Breast epithelium (tissue), 4 donors: Measurements from ENCODE around the gene PRRX2. TPM values are rescaled to one million over a fixed set of nuclear protein-coding genes. Genes with fewer than 3 reads are reported as not detected.
"Not testable (repeated sequence)": the region's sequence is repeated elsewhere in the genome, so short reads cannot be mapped to it uniquely, and the experiment has no call there.

ENCODE experiments used
- DNase-seq, 2 donors: peaks; one replicate each; pipeline ENCODE4 v3.0.0-alpha.2; 2019; ENCODE audit warnings: low spot score in 2 of 2
- H3K27ac ChIP-seq, 2 donors: fragments of 200-600 bp; sonication (generic) in 1 of 2; one replicate each; pipeline ENCODE4 v1.5.1; 2016 to 2019; ENCODE audit warnings: mild to moderate bottlenecking in 1 of 2
- H3K27me3 ChIP-seq, 2 donors: fragments of 200-600 bp; sonication (generic) in 1 of 2; one replicate each; pipeline versions ENCODE4 v1.5.1 to v1.6.0; 2017 to 2019; ENCODE audit warnings: control low read depth in 1 of 2, mild to moderate bottlenecking in 1 of 2
- H3K36me3 ChIP-seq: fragments of 200-600 bp; one replicate; pipeline ENCODE4 v1.5.1; 2019
- H3K4me1 ChIP-seq, 2 donors: fragments of 200-600 bp; sonication (generic); one replicate each; pipeline ENCODE4 v1.5.1; 2016 to 2019; ENCODE audit warnings: control low read depth in 1 of 2
- H3K4me3 ChIP-seq, 3 donors: fragments of 200-600 bp; sonication (generic); 1 replicate in 2 of 3; 2 replicates in 1 of 3; pipeline ENCODE4 v1.5.1; 2016 to 2019; ENCODE audit warnings: mild to moderate bottlenecking in 3 of 3, moderate library complexity in 2 of 3
- H3K9me3 ChIP-seq, 2 donors: fragments of 200-600 bp; sonication (generic) in 1 of 2; one replicate each; pipeline ENCODE4 v1.5.1; 2016 to 2019; ENCODE audit warnings: control low read depth in 1 of 2
- POLR2A ChIP-seq: fragments of 450-650 bp; IDR thresholded peaks from one replicate; pipeline ENCODE4 v1.6.1; 2016; ENCODE audit warnings: antibody characterized with exemption, mild to moderate bottlenecking, moderate library complexity
- POLR2AphosphoS5 ChIP-seq, 3 donors: sonication (generic); formaldehyde crosslinking; IDR thresholded peaks; one replicate each; pipeline ENCODE4 v1.6.1; 2017; ENCODE audit warnings: antibody characterized with exemption in 3 of 3
- intact Hi-C: fragments of 100-400 bp; cut with DNase I; formaldehyde crosslinking; loops from one replicate; pipeline ENCODE4 v1.15.1; 2023; ENCODE audit warnings: low total_unique reads
- total RNA-seq, 3 donors: library from RNA; depleted of rRNA; stranded (reverse); fragments of >200 nt; gene quantifications; one replicate each; pipeline ENCODE4 v1.1.0, GENCODE V29; 2016
- TF ChIP-seq, protein P1 (sequence below), 3 donors: fragments of 450-650 bp; IDR thresholded peaks; one replicate each; pipeline ENCODE4 v1.5.1; 2016 to 2017; ENCODE audit warnings: antibody characterized with exemption in 3 of 3, mild to moderate bottlenecking in 3 of 3, moderate library complexity in 3 of 3

PRRX2 gene
- total RNA-seq, 3 donors from 2014 or later: 4.4 to 35.1 (median 9.9) TPM

GRCh38 chr9:129661029-129661428, 4.4 kb upstream of the PRRX2 start:
- no peaks in the 10 kb centered on the region for H3K9me3 ChIP-seq
- H3K27ac ChIP-seq: no peak overlapping the region
- no peaks in the 10 kb centered on the region for H3K36me3 ChIP-seq
- intact Hi-C loops: no loop called here
- TF ChIP-seq POLR2A: no peak
- TF ChIP-seq, protein P1, sequence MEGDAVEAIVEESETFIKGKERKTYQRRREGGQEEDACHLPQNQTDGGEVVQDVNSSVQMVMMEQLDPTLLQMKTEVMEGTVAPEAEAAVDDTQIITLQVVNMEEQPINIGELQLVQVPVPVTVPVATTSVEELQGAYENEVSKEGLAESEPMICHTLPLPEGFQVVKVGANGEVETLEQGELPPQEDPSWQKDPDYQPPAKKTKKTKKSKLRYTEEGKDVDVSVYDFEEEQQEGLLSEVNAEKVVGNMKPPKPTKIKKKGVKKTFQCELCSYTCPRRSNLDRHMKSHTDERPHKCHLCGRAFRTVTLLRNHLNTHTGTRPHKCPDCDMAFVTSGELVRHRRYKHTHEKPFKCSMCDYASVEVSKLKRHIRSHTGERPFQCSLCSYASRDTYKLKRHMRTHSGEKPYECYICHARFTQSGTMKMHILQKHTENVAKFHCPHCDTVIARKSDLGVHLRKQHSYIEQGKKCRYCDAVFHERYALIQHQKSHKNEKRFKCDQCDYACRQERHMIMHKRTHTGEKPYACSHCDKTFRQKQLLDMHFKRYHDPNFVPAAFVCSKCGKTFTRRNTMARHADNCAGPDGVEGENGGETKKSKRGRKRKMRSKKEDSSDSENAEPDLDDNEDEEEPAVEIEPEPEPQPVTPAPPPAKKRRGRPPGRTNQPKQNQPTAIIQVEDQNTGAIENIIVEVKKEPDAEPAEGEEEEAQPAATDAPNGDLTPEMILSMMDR (IDR thresholded peaks at IDR 0.05): no peak
- no peak for TF ChIP-seq POLR2AphosphoS5 (IDR thresholded peaks at IDR 0.05)
- H3K4me3 ChIP-seq: no peak overlapping the region
- no peak for DNase-seq
- H3K4me1 ChIP-seq: no peaks in the 10 kb centered on the region
- no peaks in the 10 kb centered on the region for H3K27me3 ChIP-seq

DNA sequence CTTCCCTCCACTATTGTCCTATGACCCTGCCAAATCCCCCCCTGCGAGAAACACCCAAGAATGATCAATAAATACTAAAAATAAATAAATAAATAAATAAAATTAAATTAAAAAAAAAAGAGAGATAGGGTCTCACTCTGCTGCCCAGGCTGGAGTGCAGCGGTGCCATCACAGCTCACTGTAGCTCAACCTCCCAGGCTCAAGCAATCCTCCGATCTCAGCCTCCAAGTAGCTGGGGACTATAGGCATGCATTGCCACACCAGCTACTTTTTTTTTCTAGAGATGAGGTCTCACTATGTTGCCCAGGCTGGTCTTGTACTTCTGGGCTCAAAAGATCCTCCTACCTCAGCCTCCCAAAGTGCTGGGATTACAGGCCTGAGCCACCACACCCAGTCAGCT, 3.2 kb upstream of the PRRX2 start:
- H3K27ac ChIP-seq, H3K4me1 ChIP-seq, DNase-seq, intact Hi-C loops, H3K36me3 ChIP-seq, H3K9me3 ChIP-seq, H3K27me3 ChIP-seq, H3K4me3 ChIP-seq: not testable (repeated sequence)

GRCh38 chr9:129664746-129665388, 580 bp upstream of the PRRX2 start:
- Histone ChIP-seq H3K27ac (peak overlapping the region in 1 of 2 donors; percentile 85), H3K4me1 (no peaks in the 10 kb centered on the region), H3K36me3 (no peaks in the 10 kb centered on the region), H3K9me3 (no peaks in the 10 kb centered on the region), H3K27me3 (no peaks in the 10 kb centered on the region), H3K4me3 (peak overlapping the region; percentile 48 to 80 (median 58))
- intact Hi-C loops: no loop called here
- DNase-seq: no peak
- no peak for TF ChIP-seq POLR2AphosphoS5 (IDR thresholded peaks at IDR 0.05)
- TF ChIP-seq POLR2A: no peak
- TF ChIP-seq, protein P1 (IDR thresholded peaks at IDR 0.05): no peak

GRCh38 chr9:129665814-129666520, 520 bp downstream of the PRRX2 start:
- DNase-seq: no peak
- intact Hi-C loops: no loop called here

GRCh38 chr9:129666575-129666974, 1.1 kb downstream of the PRRX2 start:
- Histone ChIP-seq H3K36me3 (no peaks in the 10 kb centered on the region), H3K27ac (peak overlapping the region; percentile 55 to 85), H3K4me1 (no peaks in the 10 kb centered on the region), H3K27me3 (no peaks in the 10 kb centered on the region), H3K9me3 (no peaks in the 10 kb centered on the region), H3K4me3 (peak overlapping the region; percentile 48 to 80 (median 58))
- TF ChIP-seq POLR2AphosphoS5 (IDR thresholded peaks at IDR 0.05) (no peak), POLR2A (no peak)
- TF ChIP-seq, protein P1 (IDR thresholded peaks at IDR 0.05): no peak
- intact Hi-C loops: no loop called here
- DNase-seq: no peak

More at GRCh38 chr9:129665814-129666520, 520 bp downstream of the PRRX2 start:
- H3K36me3 ChIP-seq: no peaks in the 10 kb centered on the region
- H3K27ac ChIP-seq: peak overlapping the region; percentile 55 to 85
- no peaks in the 10 kb centered on the region for H3K9me3 ChIP-seq
- H3K27me3 ChIP-seq: no peaks in the 10 kb centered on the region
- TF ChIP-seq POLR2A (no peak), POLR2AphosphoS5 (IDR thresholded peaks at IDR 0.05) (no peak)
- TF ChIP-seq, protein P1 (IDR thresholded peaks at IDR 0.05): no peak
- H3K4me3 ChIP-seq: peak overlapping the region; percentile 48 to 80 (median 58)
- H3K4me1 ChIP-seq: no peaks in the 10 kb centered on the region
